Measurements from ENCODE around the gene KRT17. TPM values are rescaled to one million over a fixed set of nuclear protein-coding genes. Genes with fewer than 3 reads are reported as not detected.
A peak's percentile ranks its signal among the peaks of the same experiment; 100 is the strongest.
"Not testable (repeated sequence)": the region's sequence is repeated elsewhere in the genome, so short reads cannot be mapped to it uniquely, and the experiment has no call there.

Gene KRT17
- polyA plus RNA-seq, 1 donor (not counting 4 experiments of a cell fraction or from before 2014, with no cell fraction given): 8,666 TPM

DNA sequence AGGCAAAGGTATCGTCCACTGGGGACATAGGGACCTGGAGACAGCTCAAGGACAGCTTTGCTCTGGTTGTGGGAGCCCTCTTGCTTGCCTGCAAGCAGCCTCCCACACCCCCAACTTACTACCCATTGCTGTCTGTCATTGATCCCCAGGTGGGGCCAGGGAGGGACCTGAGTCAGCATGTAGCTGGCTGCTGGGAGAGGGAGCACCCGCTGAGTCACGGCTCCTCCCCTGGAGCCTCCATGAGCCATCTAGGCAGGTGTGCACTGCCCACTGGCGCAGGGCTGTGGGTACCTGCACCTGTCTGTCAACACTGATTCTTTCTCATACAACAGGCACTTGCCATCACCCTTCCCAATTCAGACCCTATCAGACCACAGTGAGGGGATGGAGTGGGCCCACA lies 47.6 kb downstream of the KRT17 start:
- H3K4me3 ChIP-seq (ENCODE audit: control insufficient read depth in 2 of 3, extremely low read depth in 1 of 3, insufficient read depth in 2 of 3, low read depth in 1 of 3, low read length in 3 of 3); H2AFZ ChIP-seq (ENCODE audit: control insufficient read depth, low read length); H3K79me2 ChIP-seq (ENCODE audit: control insufficient read depth, insufficient read depth, low read length); H3K9me1 ChIP-seq (ENCODE audit: control insufficient read depth, extremely low read depth, insufficient read depth, low read length); H3K36me3 ChIP-seq (ENCODE audit: control insufficient read depth in 2 of 2, extremely low read depth in 1 of 2, insufficient read depth in 2 of 2, low read length in 2 of 2); DNase-seq (ENCODE audit: low read depth, low spot score); H4K20me1 ChIP-seq (ENCODE audit: control insufficient read depth, extremely low read depth, insufficient read depth, low read length); H3K27me3 ChIP-seq (ENCODE audit: control insufficient read depth, extremely low read depth, insufficient read depth, low read length); H3K9me3 ChIP-seq (ENCODE audit: control insufficient read depth, low read depth, low read length); H3K9ac ChIP-seq (ENCODE audit: control insufficient read depth, extremely low read depth, insufficient read depth, low read length); dilution Hi-C loops (cut with MboI; ENCODE audit: extremely low pct_ligation_motif_present, low sequenced_read_pairs); H3K4me2 ChIP-seq (ENCODE audit: control insufficient read depth, extremely low read depth, insufficient read depth, low read depth, low read length); H3K27ac ChIP-seq (ENCODE audit: control insufficient read depth, insufficient read depth, low read length): not testable (repeated sequence)
- peaks cover 44% of the 10 kb centered on the region for H3K4me1 ChIP-seq (ENCODE audit: control insufficient read depth, extremely low read depth, insufficient read depth, low read length)
- FAIRE-seq: peak; percentile 69
- TF ChIP-seq, protein P1, sequence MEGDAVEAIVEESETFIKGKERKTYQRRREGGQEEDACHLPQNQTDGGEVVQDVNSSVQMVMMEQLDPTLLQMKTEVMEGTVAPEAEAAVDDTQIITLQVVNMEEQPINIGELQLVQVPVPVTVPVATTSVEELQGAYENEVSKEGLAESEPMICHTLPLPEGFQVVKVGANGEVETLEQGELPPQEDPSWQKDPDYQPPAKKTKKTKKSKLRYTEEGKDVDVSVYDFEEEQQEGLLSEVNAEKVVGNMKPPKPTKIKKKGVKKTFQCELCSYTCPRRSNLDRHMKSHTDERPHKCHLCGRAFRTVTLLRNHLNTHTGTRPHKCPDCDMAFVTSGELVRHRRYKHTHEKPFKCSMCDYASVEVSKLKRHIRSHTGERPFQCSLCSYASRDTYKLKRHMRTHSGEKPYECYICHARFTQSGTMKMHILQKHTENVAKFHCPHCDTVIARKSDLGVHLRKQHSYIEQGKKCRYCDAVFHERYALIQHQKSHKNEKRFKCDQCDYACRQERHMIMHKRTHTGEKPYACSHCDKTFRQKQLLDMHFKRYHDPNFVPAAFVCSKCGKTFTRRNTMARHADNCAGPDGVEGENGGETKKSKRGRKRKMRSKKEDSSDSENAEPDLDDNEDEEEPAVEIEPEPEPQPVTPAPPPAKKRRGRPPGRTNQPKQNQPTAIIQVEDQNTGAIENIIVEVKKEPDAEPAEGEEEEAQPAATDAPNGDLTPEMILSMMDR (optimal IDR thresholded peaks at IDR 0.05 in 1 of 3, IDR thresholded peaks at IDR 0.05 in 1 of 3, conservative IDR thresholded peaks at IDR 0.05 in 1 of 3; ENCODE audit: extremely low read depth in 1 of 3, insufficient read depth in 2 of 3, low read length in 3 of 3): peak; percentile 27 to 46 (median 33)

DNA sequence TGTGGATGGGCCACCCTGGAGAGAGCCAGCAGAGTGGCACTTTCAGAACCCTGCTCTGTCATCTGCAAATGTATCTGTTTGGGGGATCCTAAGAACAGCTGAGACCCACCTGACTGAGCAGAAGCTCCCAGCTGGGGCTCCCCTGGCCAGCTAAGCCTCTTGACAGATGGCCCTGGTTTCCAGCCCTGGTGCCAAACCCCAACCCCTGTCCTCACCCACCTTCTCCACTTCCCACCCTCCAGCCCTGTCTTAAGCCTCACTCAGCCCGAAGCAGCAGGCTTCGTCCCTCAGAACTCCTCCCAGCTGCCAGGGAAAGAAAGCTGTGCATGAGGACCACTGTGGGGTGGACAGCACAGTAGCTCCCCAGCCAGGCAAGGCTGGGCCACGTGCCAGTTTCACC lies 49.0 kb downstream of the KRT17 start:
- no peak overlapping the region for H3K4me2 ChIP-seq (ENCODE audit: control insufficient read depth, extremely low read depth, insufficient read depth, low read depth, low read length)
- TF ChIP-seq, protein P1 (optimal IDR thresholded peaks at IDR 0.05 in 1 of 3, IDR thresholded peaks at IDR 0.05 in 1 of 3, conservative IDR thresholded peaks at IDR 0.05 in 1 of 3; ENCODE audit: extremely low read depth in 1 of 3, insufficient read depth in 2 of 3, low read length in 3 of 3): no peak
- TF ChIP-seq EZH2 (IDR thresholded peaks at IDR 0.05; ENCODE audit: low read length): no peak
- no peaks in the 10 kb centered on the region for H3K9me1 ChIP-seq (ENCODE audit: control insufficient read depth, extremely low read depth, insufficient read depth, low read length)
- H3K27me3 ChIP-seq (ENCODE audit: control insufficient read depth, extremely low read depth, insufficient read depth, low read length): no peaks in the 10 kb centered on the region
- dilution Hi-C loops (cut with MboI; ENCODE audit: extremely low pct_ligation_motif_present, low sequenced_read_pairs): no loop called here
- FAIRE-seq (no peak), DNase-seq (ENCODE audit: low read depth, low spot score) (no peak)
- no peaks in the 10 kb centered on the region for H3K79me2 ChIP-seq (ENCODE audit: control insufficient read depth, insufficient read depth, low read length)
- no peak overlapping the region for H3K4me3 ChIP-seq (ENCODE audit: control insufficient read depth in 2 of 3, extremely low read depth in 1 of 3, insufficient read depth in 2 of 3, low read depth in 1 of 3, low read length in 3 of 3)
- no peaks in the 10 kb centered on the region for H3K9me3 ChIP-seq (ENCODE audit: control insufficient read depth, low read depth, low read length)
- H4K20me1 ChIP-seq (ENCODE audit: control insufficient read depth, extremely low read depth, insufficient read depth, low read length): no peaks in the 10 kb centered on the region
- H3K9ac ChIP-seq (ENCODE audit: control insufficient read depth, extremely low read depth, insufficient read depth, low read length): no peak overlapping the region
- H3K36me3 ChIP-seq (ENCODE audit: control insufficient read depth in 2 of 2, extremely low read depth in 1 of 2, insufficient read depth in 2 of 2, low read length in 2 of 2): no peaks in the 10 kb centered on the region
- H3K27ac ChIP-seq (ENCODE audit: control insufficient read depth, insufficient read depth, low read length): no peak overlapping the region
- H2AFZ ChIP-seq (ENCODE audit: control insufficient read depth, low read length): no peak overlapping the region
- H3K4me1 ChIP-seq (ENCODE audit: control insufficient read depth, extremely low read depth, insufficient read depth, low read length): peaks cover 33% of the 10 kb centered on the region

Measured in keratinocyte (primary cell).